Endothelial cell of umbilical vein (primary cell): ENCODE measurements around the gene UBE2E2. TPM values are rescaled to one million over a fixed set of nuclear protein-coding genes. Genes with fewer than 3 reads are reported as not detected.

Experiments used
- BruUV-seq: library from RNA; stranded (reverse); fragments of 400-500 nt; replicated peaks from 2 replicates; lab custom pipeline; 2021; lab: Mats Ljungman, UMichigan
- CTCF ChIA-PET: fragments of 300-600, 350-600 bp; sonication (Branson Sonifier 250); formaldehyde crosslinking; loops from one replicate; lab custom pipeline; 2021; ENCODE audit warnings: antibody characterized with exemption, inconsistent platforms; lab: Charles Lee
- POLR2A ChIA-PET: fragments of 300-600, 350-600 bp; sonication (Branson Sonifier 250); formaldehyde crosslinking; loops from one replicate; lab custom pipeline; 2021; ENCODE audit warnings: antibody characterized with exemption, inconsistent platforms; lab: Charles Lee
- DNase-seq: peaks from one replicate; pipeline ENCODE4 v3.0.0-alpha.2; 2011; ENCODE audit warnings: low read depth, low spot score
- FAIRE-seq: peaks from 2 replicates; lab custom pipeline; 2011; peaks lifted over from hg19 to GRCh38; lab: Jason Lieb, UNC
- H2AFZ ChIP-seq: 2 replicates; pipeline ENCODE4 v1.6.0; 2012; ENCODE audit warnings: low read depth, low read length, control low read depth, inconsistent platforms
- H3K27ac ChIP-seq: 2 replicates; pipeline ENCODE4 v1.5.1; 2011; ENCODE audit warnings: low read depth, mild to moderate bottlenecking, control low read depth, low read length, moderate library complexity; ENCODE audit not compliant: insufficient read depth
- H3K27me3 ChIP-seq, 2 experiments: 2 replicates each; pipeline versions ENCODE4 v1.6.0 to v1.6.1; 2011; ENCODE audit warnings: low read length in 2 of 2, mixed read lengths in 1 of 2; ENCODE audit not compliant: control insufficient read depth in 2 of 2, insufficient read depth in 2 of 2
- H3K36me3 ChIP-seq, 2 experiments: 2 replicates in 1 of 2; 3 replicates in 1 of 2; pipeline ENCODE4 v1.5.1; 2011; ENCODE audit warnings: low read length in 2 of 2, mild to moderate bottlenecking in 1 of 2, moderate library complexity in 1 of 2; ENCODE audit not compliant: control insufficient read depth in 2 of 2, insufficient read depth in 2 of 2; ENCODE audit errors: extremely low read depth in 1 of 2
- H3K4me1 ChIP-seq: 3 replicates; pipeline ENCODE4 v1.5.1; 2011; ENCODE audit warnings: mild to moderate bottlenecking, low read length; ENCODE audit not compliant: control insufficient read depth, insufficient read depth; ENCODE audit errors: extremely low read depth
- H3K4me2 ChIP-seq: 2 replicates; pipeline ENCODE4 v1.6.1; 2011; ENCODE audit warnings: low read length, control low read depth, mixed read lengths; ENCODE audit not compliant: insufficient read depth
- H3K4me3 ChIP-seq, 3 experiments: fragments of 200-600 bp in 1 of 3; sonication (generic), shearing (Covaris generic) in 1 of 3; replicated peaks in 1 of 3; 2 replicates each; pipeline ENCODE4 v1.5.1; 2011 to 2016; ENCODE audit warnings: control low read depth in 3 of 3, low read length in 3 of 3, mild to moderate bottlenecking in 2 of 3, inconsistent platforms in 1 of 3, low read depth in 1 of 3, moderate library complexity in 1 of 3; ENCODE audit not compliant: insufficient read depth in 1 of 3
- H3K79me2 ChIP-seq: 2 replicates; pipeline ENCODE4 v1.6.0; 2012; ENCODE audit warnings: low read length, inconsistent platforms; ENCODE audit not compliant: control insufficient read depth, insufficient read depth
- H3K9ac ChIP-seq: replicated peaks from 2 replicates; pipeline ENCODE3; 2011; ENCODE audit warnings: low read length, control low read depth; ENCODE audit not compliant: insufficient read depth; ENCODE audit errors: extremely low read depth
- H3K9me1 ChIP-seq: replicated peaks from 3 replicates; pipeline ENCODE4 v1.6.0; 2011; ENCODE audit warnings: mild to moderate bottlenecking, low read length; ENCODE audit not compliant: control insufficient read depth, insufficient read depth; ENCODE audit errors: extremely low read depth
- H3K9me3 ChIP-seq: replicated peaks from 2 replicates; pipeline ENCODE4 v1.5.1; 2012; ENCODE audit warnings: low read length, inconsistent platforms; ENCODE audit not compliant: control insufficient read depth, insufficient read depth
- H4K20me1 ChIP-seq: replicated peaks from 2 replicates; pipeline ENCODE3; 2011; ENCODE audit warnings: mild to moderate bottlenecking, low read length; ENCODE audit not compliant: control insufficient read depth, insufficient read depth; ENCODE audit errors: extremely low read depth
- CTCF ChIP-seq, 2 donors: IDR thresholded peaks; 1 replicate in 1 of 2; 2 replicates in 1 of 2; pipeline ENCODE4 v1.5.1; 2011; ENCODE audit warnings: low read length in 2 of 2, mild to moderate bottlenecking in 2 of 2, moderate library complexity in 2 of 2, control low read depth in 1 of 2, inconsistent platforms in 1 of 2, low read depth in 1 of 2; ENCODE audit not compliant: insufficient read depth in 1 of 2; ENCODE audit errors: extremely low read depth in 1 of 2
- EZH2 ChIP-seq: IDR thresholded peaks from 2 replicates; pipeline ENCODE4 v1.6.1; 2012; ENCODE audit warnings: borderline replicate concordance, low read depth, mild to moderate bottlenecking, moderate library complexity, low read length, inconsistent platforms; ENCODE audit not compliant: severe bottlenecking
- FOS ChIP-seq: IDR thresholded peaks from 2 replicates; pipeline ENCODE4 v1.6.1; 2011; ENCODE audit warnings: mild to moderate bottlenecking, low read length, moderate library complexity, borderline replicate concordance; ENCODE audit not compliant: insufficient read depth
- GATA2 ChIP-seq: IDR thresholded peaks from 2 replicates; pipeline ENCODE4 v1.7.0; 2011; ENCODE audit warnings: low read depth, mild to moderate bottlenecking, moderate library complexity, mixed read lengths, low read length; ENCODE audit not compliant: insufficient read length, insufficient read depth
- JUN ChIP-seq: IDR thresholded peaks from 2 replicates; pipeline ENCODE4 v1.6.1; 2011; ENCODE audit warnings: borderline replicate concordance, low read depth; ENCODE audit not compliant: insufficient read length, insufficient read depth
- MYC ChIP-seq: IDR thresholded peaks from one replicate; pipeline ENCODE4 v1.6.1; 2011; ENCODE audit warnings: mild to moderate bottlenecking, low read depth, low read length
- POLR2A ChIP-seq: IDR thresholded peaks from 2 replicates; pipeline ENCODE4 v1.6.1; 2012; ENCODE audit warnings: low read depth, mild to moderate bottlenecking, control low read depth, low read length
- POLR2AphosphoS5 ChIP-seq: IDR thresholded peaks from 2 replicates; pipeline ENCODE4 v1.6.1; 2012; ENCODE audit warnings: low read depth, mild to moderate bottlenecking, control low read depth, low read length, moderate library complexity; ENCODE audit not compliant: insufficient read depth
- dilution Hi-C: fragments of 300-500 bp; cut with MboI; formaldehyde crosslinking; loops from one replicate; pipeline ENCODE4 v1.15.0; 2019; ENCODE audit warnings: low sequenced_read_pairs; ENCODE audit not compliant: extremely low pct_ligation_motif_present
- intact Hi-C: fragments of 100-400 bp; cut with micrococcal nuclease; formaldehyde crosslinking; loops from one replicate; pipeline ENCODE4 v1.10.0; 2022
- polyA plus RNA-seq, 4 experiments: library from polyadenylated mRNA; depleted of rRNA in 3 of 4; stranded (reverse) in 3 of 4; unstranded in 1 of 4; fragments of >200 nt; gene quantifications; 2 replicates each; pipeline versions ENCODE4 v1.2.1 to v1.2.3, GENCODE V29; 2011 to 2012; ENCODE audit warnings: missing spikeins in 1 of 4
- total RNA-seq: library from RNA; stranded (reverse); gene quantifications from 2 replicates; pipeline ENCODE4 v1.2.3, GENCODE V29; 2021
- TF ChIP-seq, protein P1 (sequence below): IDR thresholded peaks from 2 replicates; pipeline ENCODE4 v1.6.1; 2011; ENCODE audit not compliant: insufficient read depth, insufficient read length

The UBE2E2 gene
- total and polyA plus RNA-seq, 2 donors (not counting 3 experiments of a cell fraction or from before 2014, with no cell fraction given), result 37.0 to 45.4 TPM

- POLR2A ChIA-PET, result interaction anchor here (1.1 kb wide), 1 partner anchor 12 kb away, joined by 4 read pairs; no protein-coding TSS in a partner anchor
- H3K4me3 ChIP-seq, result no peak overlapping the region
- DNase-seq, result no peak
Observed at GRCh38 chr3:23576379-23576959, 373.3 kb downstream of the UBE2E2 start.

More at GRCh38 chr3:23576379-23576959, 373.3 kb downstream of the UBE2E2 start:
- intact Hi-C loops (no loop called here), dilution Hi-C loops (no loop called here)
- no peaks in the 10 kb centered on the region for H3K79me2 ChIP-seq
- H3K36me3 ChIP-seq, result no peaks in the 10 kb centered on the region
- no peaks in the 10 kb centered on the region for H3K27me3 ChIP-seq
- no TSS peak for BruUV-seq
- no peaks in the 10 kb centered on the region for H3K9me3 ChIP-seq
- H3K9me1 ChIP-seq, result no peaks in the 10 kb centered on the region
- FAIRE-seq, result no peak
- no peaks in the 10 kb centered on the region for H4K20me1 ChIP-seq
- no peak overlapping the region for H3K4me2 ChIP-seq
- TF ChIP-seq POLR2AphosphoS5 (no peak), FOS (no peak), EZH2 (no peak), CTCF (IDR thresholded peaks at IDR 0.05; ENCODE audit: extremely low read depth in 1 of 2, insufficient read depth in 1 of 2, low read depth in 1 of 2, low read length in 2 of 2) (no peak), JUN (no peak), POLR2A (no peak), MYC (no peak), GATA2 (no peak)
- TF ChIP-seq, protein P1, sequence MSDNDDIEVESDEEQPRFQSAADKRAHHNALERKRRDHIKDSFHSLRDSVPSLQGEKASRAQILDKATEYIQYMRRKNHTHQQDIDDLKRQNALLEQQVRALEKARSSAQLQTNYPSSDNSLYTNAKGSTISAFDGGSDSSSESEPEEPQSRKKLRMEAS, result no peak
- no peaks in the 10 kb centered on the region for H3K4me1 ChIP-seq
- no peak overlapping the region for H2AFZ ChIP-seq
- H3K9ac ChIP-seq, result no peak overlapping the region
- CTCF ChIA-PET, result no interaction called here
- no peak overlapping the region for H3K27ac ChIP-seq
